Smooth muscle cell (in vitro differentiated cells): Measurements from ENCODE around the gene CHRNA1. TPM values are rescaled to one million over a fixed set of nuclear protein-coding genes. Genes with fewer than 3 reads are reported as not detected.

ENCODE experiments used
- DNase-seq: peaks from one replicate; lab custom pipeline; 2025; ENCODE audit not compliant: unreplicated experiment; lab: John Stamatoyannopoulos, UW
- H2AFZ ChIP-seq: fragments of 200-600 bp; sonication (generic); 2 replicates; pipeline ENCODE4 v1.6.0; 2016; ENCODE audit warnings: antibody characterized with exemption, low read depth, mild to moderate bottlenecking
- H3F3A ChIP-seq: fragments of 200-600 bp; sonication (generic); 2 replicates; pipeline ENCODE4 v1.6.0; 2017; ENCODE audit warnings: antibody characterized with exemption, low read depth
- H3K27ac ChIP-seq: fragments of 200-600 bp; sonication (generic); 2 replicates; pipeline ENCODE4 v1.5.1; 2016; ENCODE audit warnings: low read depth, mild to moderate bottlenecking
- H3K27me3 ChIP-seq: fragments of 200-600 bp; sonication (generic); 2 replicates; pipeline ENCODE4 v1.6.1; 2016; ENCODE audit warnings: low read depth, mild to moderate bottlenecking
- H3K36me3 ChIP-seq: fragments of 200-600 bp; sonication (generic); 2 replicates; pipeline ENCODE4 v1.5.1; 2016; ENCODE audit warnings: low read depth
- H3K4me1 ChIP-seq: fragments of 200-600 bp; sonication (generic); 2 replicates; pipeline ENCODE4 v1.5.1; 2016; ENCODE audit warnings: low read depth
- H3K4me2 ChIP-seq: fragments of 200-600 bp; sonication (generic); 2 replicates; pipeline ENCODE4 v1.6.0; 2016; ENCODE audit warnings: mild to moderate bottlenecking
- H3K4me3 ChIP-seq: fragments of 200-600 bp; sonication (generic); 2 replicates; pipeline ENCODE4 v1.5.1; 2016; ENCODE audit warnings: mild to moderate bottlenecking
- H3K79me2 ChIP-seq: fragments of 200-600 bp; sonication (generic); 2 replicates; pipeline ENCODE4 v1.6.0; 2016; ENCODE audit warnings: low read depth, mild to moderate bottlenecking
- H3K9ac ChIP-seq: fragments of 200-600 bp; sonication (generic); 2 replicates; pipeline ENCODE4 v1.6.0; 2016; ENCODE audit warnings: low read depth
- H3K9me3 ChIP-seq: fragments of 200-600 bp; sonication (generic); replicated peaks from 2 replicates; pipeline ENCODE4 v1.5.1; 2016; ENCODE audit warnings: low read depth
- H4K20me1 ChIP-seq: fragments of 200-600 bp; sonication (generic); 2 replicates; pipeline ENCODE4 v1.6.0; 2016; ENCODE audit warnings: low read depth
- WGBS: methylation state at CpG from one replicate; pipeline ENCODE4 v1.1.7; 2016; ENCODE audit warnings: low lambda C conversion rate; 5-methylcytosine and 5-hydroxymethylcytosine counted together
- polyA plus RNA-seq: library from polyadenylated mRNA; unstranded; fragments of >200 nt; fragmentation: Nextera tagmentation; extraction: Ambion mirVana; gene quantifications from 2 replicates; pipeline ENCODE4 v1.2.1, GENCODE V29; 2016
- total RNA-seq: library from RNA; depleted of rRNA; stranded (reverse); fragments of >200 nt; gene quantifications from 2 replicates; pipeline ENCODE4 v1.2.3, GENCODE V29; 2014
- TF ChIP-seq, protein P1 (sequence below): fragments of 200-600 bp; sonication (generic); IDR thresholded peaks from 2 replicates; pipeline ENCODE4 v1.5.1; 2017; ENCODE audit warnings: borderline replicate concordance, mild to moderate bottlenecking, antibody characterized with exemption; ENCODE audit not compliant: insufficient read depth, poor library complexity, severe bottlenecking

The CHRNA1 gene
- total and polyA plus RNA-seq, 2 experiments from 2014 or later: 1.2 to 1.3 TPM

DNA sequence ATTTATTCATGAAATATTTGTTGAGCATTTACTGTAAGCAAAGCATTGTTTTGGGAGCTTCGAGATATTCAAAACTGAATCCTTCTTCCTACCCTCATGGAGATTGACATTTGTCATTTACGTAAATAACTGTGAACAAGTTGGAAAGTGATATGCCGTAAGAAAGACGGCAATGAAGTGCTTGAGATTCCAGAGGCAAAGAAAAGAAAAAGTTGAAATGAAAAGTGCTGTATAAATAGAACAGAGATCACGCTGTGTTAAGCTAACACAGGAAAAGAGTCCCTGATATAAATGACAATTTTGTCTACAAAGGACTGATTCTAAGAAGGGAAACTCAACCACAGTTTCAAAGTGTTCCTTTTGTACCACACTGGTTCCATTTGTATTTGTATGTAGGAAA is 1.8 kb downstream of the CHRNA1 start:
- Histone ChIP-seq H3K36me3 (no peaks in the 10 kb centered on the region), H3K27me3 (no peaks in the 10 kb centered on the region), H2AFZ (no peak overlapping the region), H3K9ac (no peak overlapping the region), H3F3A (no peaks in the 10 kb centered on the region), H3K9me3 (no peaks in the 10 kb centered on the region), H3K79me2 (no peaks in the 10 kb centered on the region), H4K20me1 (no peaks in the 10 kb centered on the region), H3K4me2 (peak overlapping the region; percentile 4), H3K4me1 (peaks cover 19% of the 10 kb centered on the region), H3K4me3 (no peak overlapping the region), H3K27ac (peak overlapping the region; percentile 3)
- no peak for DNase-seq
- WGBS: 89% methylated on average over 5 of the region's 5 CpGs
- TF ChIP-seq, protein P1, sequence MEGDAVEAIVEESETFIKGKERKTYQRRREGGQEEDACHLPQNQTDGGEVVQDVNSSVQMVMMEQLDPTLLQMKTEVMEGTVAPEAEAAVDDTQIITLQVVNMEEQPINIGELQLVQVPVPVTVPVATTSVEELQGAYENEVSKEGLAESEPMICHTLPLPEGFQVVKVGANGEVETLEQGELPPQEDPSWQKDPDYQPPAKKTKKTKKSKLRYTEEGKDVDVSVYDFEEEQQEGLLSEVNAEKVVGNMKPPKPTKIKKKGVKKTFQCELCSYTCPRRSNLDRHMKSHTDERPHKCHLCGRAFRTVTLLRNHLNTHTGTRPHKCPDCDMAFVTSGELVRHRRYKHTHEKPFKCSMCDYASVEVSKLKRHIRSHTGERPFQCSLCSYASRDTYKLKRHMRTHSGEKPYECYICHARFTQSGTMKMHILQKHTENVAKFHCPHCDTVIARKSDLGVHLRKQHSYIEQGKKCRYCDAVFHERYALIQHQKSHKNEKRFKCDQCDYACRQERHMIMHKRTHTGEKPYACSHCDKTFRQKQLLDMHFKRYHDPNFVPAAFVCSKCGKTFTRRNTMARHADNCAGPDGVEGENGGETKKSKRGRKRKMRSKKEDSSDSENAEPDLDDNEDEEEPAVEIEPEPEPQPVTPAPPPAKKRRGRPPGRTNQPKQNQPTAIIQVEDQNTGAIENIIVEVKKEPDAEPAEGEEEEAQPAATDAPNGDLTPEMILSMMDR: no peak

DNA sequence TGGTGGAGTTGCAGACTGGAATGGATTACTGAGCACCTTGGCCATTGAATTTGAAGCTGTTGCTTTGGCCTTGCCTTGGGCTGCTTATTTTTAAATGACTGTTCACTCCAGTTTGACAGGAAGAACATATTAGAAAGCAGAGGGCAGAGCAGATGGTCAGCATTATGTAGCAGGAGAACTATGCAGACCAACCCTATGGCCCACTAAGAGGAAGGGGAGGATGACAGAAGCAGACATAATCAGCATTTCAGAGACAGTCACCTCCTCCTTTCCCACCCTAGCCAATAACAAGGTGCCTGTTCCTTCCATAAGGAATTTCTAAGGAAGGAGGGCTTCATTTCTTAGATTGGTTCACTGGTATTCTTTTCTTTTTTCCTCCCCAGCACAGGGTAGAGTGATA is 2.4 kb downstream of the CHRNA1 start:
- no peak overlapping the region for H3K27ac ChIP-seq
- TF ChIP-seq, protein P1: no peak
- no peaks in the 10 kb centered on the region for H3K9me3 ChIP-seq
- peak overlapping the region; percentile 4 for H3K4me2 ChIP-seq
- no peaks in the 10 kb centered on the region for H3F3A ChIP-seq
- no peak for DNase-seq
- no peaks in the 10 kb centered on the region for H3K79me2 ChIP-seq
- H3K36me3 ChIP-seq: no peaks in the 10 kb centered on the region
- H4K20me1 ChIP-seq: no peaks in the 10 kb centered on the region
- H2AFZ ChIP-seq: no peak overlapping the region
- no peaks in the 10 kb centered on the region for H3K27me3 ChIP-seq
- no peak overlapping the region for H3K9ac ChIP-seq
- H3K4me1 ChIP-seq: peaks cover 19% of the 10 kb centered on the region
- no peak overlapping the region for H3K4me3 ChIP-seq

DNA sequence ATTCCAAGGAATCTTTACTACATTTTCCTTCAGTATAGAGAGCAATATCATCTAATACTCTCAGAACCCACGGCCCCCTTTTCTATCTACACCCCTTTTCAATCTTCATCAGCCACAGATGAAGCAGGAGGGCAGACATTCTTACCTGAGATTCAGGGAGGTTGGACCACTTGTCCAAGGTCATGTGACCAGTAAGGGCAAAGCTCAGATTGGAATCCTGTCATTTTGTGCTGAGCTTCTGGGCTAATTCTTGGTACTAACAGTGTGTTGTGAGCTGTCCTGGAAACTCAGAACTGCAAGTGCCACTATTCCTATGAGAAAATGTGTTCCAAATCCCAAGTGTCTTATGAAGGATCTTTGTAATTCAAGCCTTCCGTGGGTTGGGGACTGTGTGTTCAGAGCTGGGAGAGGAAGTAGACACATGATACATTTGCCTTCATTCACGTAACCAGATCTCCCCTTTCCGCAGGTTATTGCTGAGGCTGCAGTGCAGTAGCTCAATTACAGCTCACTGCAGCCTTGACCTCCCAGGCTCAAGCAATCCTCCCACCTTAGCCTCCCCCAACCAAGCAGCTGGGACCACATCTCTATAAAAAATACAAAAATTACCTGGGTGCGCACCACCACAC is 3.3 kb downstream of the CHRNA1 start:
- Histone ChIP-seq H3K27me3 (no peaks in the 10 kb centered on the region), H3K9me3 (no peaks in the 10 kb centered on the region), H3K4me1 (peaks cover 19% of the 10 kb centered on the region), H2AFZ (no peak overlapping the region), H3K36me3 (no peaks in the 10 kb centered on the region), H3K9ac (no peak overlapping the region), H3K4me2 (no peak overlapping the region), H3K27ac (no peak overlapping the region), H4K20me1 (no peaks in the 10 kb centered on the region), H3F3A (no peaks in the 10 kb centered on the region), H3K79me2 (no peaks in the 10 kb centered on the region), H3K4me3 (no peak overlapping the region)
- WGBS: 88% methylated on average over 5 of the region's 5 CpGs
- TF ChIP-seq, protein P1: no peak
- no peak for DNase-seq

DNA sequence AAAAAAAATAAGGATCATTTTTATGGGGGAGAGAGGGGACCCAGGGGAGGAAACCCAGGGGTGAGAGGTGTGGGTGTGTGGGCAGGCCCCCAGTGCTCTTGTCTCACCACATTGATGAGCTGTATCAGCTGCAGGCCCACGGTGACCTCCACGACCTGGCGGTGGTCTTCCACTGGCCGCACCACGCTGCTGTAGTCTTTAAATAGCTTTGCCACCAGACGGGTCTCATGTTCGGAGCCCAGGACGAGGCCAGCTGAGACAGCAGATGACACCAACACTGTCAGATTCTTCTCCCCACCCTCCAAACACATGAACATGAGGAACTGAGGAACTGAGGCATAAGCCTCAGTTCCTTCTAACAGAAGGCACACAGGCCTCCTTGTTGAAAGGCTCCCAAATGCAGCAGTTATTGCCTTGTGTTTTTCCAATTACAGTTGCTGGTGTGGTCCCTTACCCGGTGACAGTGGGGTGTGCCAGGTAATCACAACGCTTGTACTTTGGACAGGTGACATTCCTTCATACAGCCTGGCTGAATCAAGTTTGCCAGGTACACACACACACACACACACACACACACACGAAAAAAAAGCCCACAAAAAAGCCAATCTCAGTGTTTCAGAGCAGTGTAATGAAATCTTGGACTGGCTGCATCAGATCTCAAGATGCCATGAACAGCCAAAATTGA is 4.7 kb downstream of the CHRNA1 start:
- no peak for DNase-seq
- no peaks in the 10 kb centered on the region for H3K36me3 ChIP-seq
- H4K20me1 ChIP-seq: no peaks in the 10 kb centered on the region
- H3K4me1 ChIP-seq: peaks cover 13% of the 10 kb centered on the region
- no peak overlapping the region for H3K4me3 ChIP-seq
- TF ChIP-seq, protein P1: no peak
- H3K27ac ChIP-seq: no peak overlapping the region
- 88% methylated on average over 11 of the region's 11 CpGs for WGBS
- H3K79me2 ChIP-seq: no peaks in the 10 kb centered on the region
- no peak overlapping the region for H3K9ac ChIP-seq
- no peak overlapping the region for H2AFZ ChIP-seq
- no peaks in the 10 kb centered on the region for H3K27me3 ChIP-seq
- H3F3A ChIP-seq: no peaks in the 10 kb centered on the region
- H3K4me2 ChIP-seq: no peak overlapping the region
- H3K9me3 ChIP-seq: no peaks in the 10 kb centered on the region
